Pancreas (tissue), 10 donors: ENCODE data around the gene IQSEC1. TPM values are rescaled to one million over a fixed set of nuclear protein-coding genes. Genes with fewer than 3 reads are reported as not detected.

Source experiments
- ATAC-seq, 4 donors: fragments of 200-7000 bp; cut with Tn5 transposase; one replicate each; pipeline versions ENCODE4 v1.8.0 to v1.9.1; 2020; ENCODE audit warnings: mild to moderate bottlenecking in 4 of 4, moderate library complexity in 4 of 4
- DNase-seq, 6 donors: peaks; one replicate each; pipeline ENCODE4 v3.0.0-alpha.2; 2020
- FAIRE-seq: peaks from 2 replicates; lab custom pipeline; 2012; peaks lifted over from hg19 to GRCh38; lab: Jason Lieb, UNC
- H3K27ac ChIP-seq, 4 donors: fragments of 200-600 bp; sonication (generic); 1 replicate in 3 of 4; 2 replicates in 1 of 4; pipeline versions ENCODE4 v1.5.0 to v1.8.0; 2020
- H3K27me3 ChIP-seq, 4 donors: fragments of 200-600 bp; one replicate each; pipeline ENCODE4 v1.8.0; 2021
- H3K36me3 ChIP-seq, 3 donors: fragments of 200-600 bp; sonication (generic) in 1 of 3; one replicate each; pipeline versions ENCODE4 v1.5.0 to v1.8.0; 2020 to 2021
- H3K4me1 ChIP-seq, 3 donors: fragments of 200-600 bp; one replicate each; pipeline ENCODE4 v1.8.0; 2021
- H3K4me3 ChIP-seq, 4 donors: fragments of 200-600 bp; sonication (generic) in 2 of 4; one replicate each; pipeline versions ENCODE4 v1.5.0 to v1.8.0; 2020 to 2021
- H3K9me3 ChIP-seq, 4 donors: fragments of 200-600 bp; one replicate each; pipeline ENCODE4 v1.8.0; 2021
- WGBS, 2 donors: extraction: QIAGEN DNeasy Blood & Tissue Kit; methylation state at CpG; one replicate each; pipeline ENCODE4 v1.1.7; 2013; 5-methylcytosine and 5-hydroxymethylcytosine counted together
- intact Hi-C, 3 donors: fragments of 100-400 bp; cut with DNase I; formaldehyde crosslinking; loops; one replicate each; pipeline versions ENCODE4 v1.11.1 to v1.14.2; 2022
- polyA plus RNA-seq, 2 donors: library from polyadenylated mRNA; stranded (reverse); fragments of 200-250 nt; gene quantifications; one replicate each; pipeline ENCODE4 v1.2.3, GENCODE V29; 2013
- total RNA-seq, 6 donors: library from RNA; stranded (reverse); fragmentation: NEBNext Ultra II Directional in 4 of 6; extraction: Animal tissue kit (Norgen Biotek cat#: 25700) in 4 of 6; gene quantifications; one replicate each; pipeline versions ENCODE4 v1.2.1 to v1.2.4, GENCODE V29; 2021 to 2023
- TF ChIP-seq, protein P1 (sequence below), 4 donors: fragments of 200-600 bp; sonication (generic) in 3 of 4; IDR thresholded peaks; one replicate each; pipeline versions ENCODE4 v1.5.0 to v1.8.0; 2021; ENCODE audit warnings: antibody characterized with exemption in 4 of 4
- donor health status: healthy with polysubstance abuse.
- donor health status: DM: no; HTN: no; CAD: no; lungs with moderate emphysema.
- donor health status: DM: no; HTN: no; CAD: no.
- donor health status: control.
- donor health status: control.
- donor health status: Bipolar disorder and iron deficiency.
- donor health status: DM: yes; HTN: yes; CAD: no.
- donor health status: DM: no; HTN: no; CAD: no.
- donor health status: DM: no; HTN: no; CAD: no.
- donor health status: DM: yes; HTN: yes; CAD: no.

IQSEC1 gene
- total and polyA plus RNA-seq, 8 donors: 15.0 to 27.9 (median 23.1) TPM

DNA sequence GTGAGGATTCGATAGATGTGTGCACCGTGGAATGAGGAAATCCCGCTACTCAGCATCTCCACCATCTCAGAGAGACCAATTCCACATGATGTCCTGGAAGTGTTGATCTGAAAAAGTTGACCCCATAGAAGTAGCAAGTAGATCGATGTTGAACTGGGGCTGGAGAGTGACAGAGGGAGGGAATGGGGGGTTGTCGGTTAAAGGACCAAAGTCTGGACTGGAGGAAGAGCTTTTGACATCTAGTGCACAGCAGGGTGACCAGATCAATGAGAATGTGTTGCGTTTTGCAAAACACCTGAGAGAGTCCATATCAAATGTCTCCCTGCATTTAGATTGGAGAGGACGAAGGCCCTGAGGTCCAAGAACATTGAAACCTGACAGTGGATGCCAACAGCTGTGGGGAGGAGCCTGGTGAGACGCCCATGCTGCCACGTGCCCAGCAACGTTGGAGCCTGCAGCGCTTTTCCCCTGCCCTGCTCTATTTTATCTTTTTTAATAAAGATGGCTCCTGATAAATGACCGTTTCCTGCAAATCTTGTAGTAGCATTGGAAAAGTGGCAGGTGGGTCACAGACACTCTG is 201.7 kb downstream of the IQSEC1 start:
- no peaks in the 10 kb centered on the region for H3K36me3 ChIP-seq
- intact Hi-C loops: loop anchor here in 1 of 3 donors (10.0 kb wide), 1 partner anchor 113 kb away; no protein-coding TSS in a partner anchor
- no peak for DNase-seq
- no peaks in the 10 kb centered on the region for H3K9me3 ChIP-seq
- no peak for ATAC-seq
- peaks cover 0 to 4% (median 3%) of the 10 kb centered on the region in 3 donors for H3K4me1 ChIP-seq
- TF ChIP-seq, protein P1, sequence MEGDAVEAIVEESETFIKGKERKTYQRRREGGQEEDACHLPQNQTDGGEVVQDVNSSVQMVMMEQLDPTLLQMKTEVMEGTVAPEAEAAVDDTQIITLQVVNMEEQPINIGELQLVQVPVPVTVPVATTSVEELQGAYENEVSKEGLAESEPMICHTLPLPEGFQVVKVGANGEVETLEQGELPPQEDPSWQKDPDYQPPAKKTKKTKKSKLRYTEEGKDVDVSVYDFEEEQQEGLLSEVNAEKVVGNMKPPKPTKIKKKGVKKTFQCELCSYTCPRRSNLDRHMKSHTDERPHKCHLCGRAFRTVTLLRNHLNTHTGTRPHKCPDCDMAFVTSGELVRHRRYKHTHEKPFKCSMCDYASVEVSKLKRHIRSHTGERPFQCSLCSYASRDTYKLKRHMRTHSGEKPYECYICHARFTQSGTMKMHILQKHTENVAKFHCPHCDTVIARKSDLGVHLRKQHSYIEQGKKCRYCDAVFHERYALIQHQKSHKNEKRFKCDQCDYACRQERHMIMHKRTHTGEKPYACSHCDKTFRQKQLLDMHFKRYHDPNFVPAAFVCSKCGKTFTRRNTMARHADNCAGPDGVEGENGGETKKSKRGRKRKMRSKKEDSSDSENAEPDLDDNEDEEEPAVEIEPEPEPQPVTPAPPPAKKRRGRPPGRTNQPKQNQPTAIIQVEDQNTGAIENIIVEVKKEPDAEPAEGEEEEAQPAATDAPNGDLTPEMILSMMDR (IDR thresholded peaks at IDR 0.05): no peak
- H3K4me3 ChIP-seq: no peak overlapping the region
- no peak for FAIRE-seq
- no peak overlapping the region for H3K27ac ChIP-seq
- H3K27me3 ChIP-seq: no peaks in the 10 kb centered on the region
- 64 to 68% methylated on average over 12 of the region's 12 CpGs for WGBS, 2 donors

- Histone ChIP-seq H3K9me3 (no peaks in the 10 kb centered on the region), H3K36me3 (no peaks in the 10 kb centered on the region), H3K4me1 (peaks cover 0 to 4% (median 3%) of the 10 kb centered on the region in 3 donors), H3K27me3 (no peaks in the 10 kb centered on the region), H3K27ac (no peak overlapping the region), H3K4me3 (no peak overlapping the region)
- no peak for ATAC-seq
- 67 to 72% methylated on average over 9 of the region's 9 CpGs for WGBS, 2 donors
- intact Hi-C loops: loop anchor here in 1 of 3 donors (10.0 kb wide), 1 partner anchor 114 kb away; no protein-coding TSS in a partner anchor
- FAIRE-seq: no peak
- TF ChIP-seq, protein P1 (IDR thresholded peaks at IDR 0.05): no peak
- no peak for DNase-seq
Measured at GRCh38 chr3:12870942-12871341, 202.3 kb downstream of the IQSEC1 start.

DNA sequence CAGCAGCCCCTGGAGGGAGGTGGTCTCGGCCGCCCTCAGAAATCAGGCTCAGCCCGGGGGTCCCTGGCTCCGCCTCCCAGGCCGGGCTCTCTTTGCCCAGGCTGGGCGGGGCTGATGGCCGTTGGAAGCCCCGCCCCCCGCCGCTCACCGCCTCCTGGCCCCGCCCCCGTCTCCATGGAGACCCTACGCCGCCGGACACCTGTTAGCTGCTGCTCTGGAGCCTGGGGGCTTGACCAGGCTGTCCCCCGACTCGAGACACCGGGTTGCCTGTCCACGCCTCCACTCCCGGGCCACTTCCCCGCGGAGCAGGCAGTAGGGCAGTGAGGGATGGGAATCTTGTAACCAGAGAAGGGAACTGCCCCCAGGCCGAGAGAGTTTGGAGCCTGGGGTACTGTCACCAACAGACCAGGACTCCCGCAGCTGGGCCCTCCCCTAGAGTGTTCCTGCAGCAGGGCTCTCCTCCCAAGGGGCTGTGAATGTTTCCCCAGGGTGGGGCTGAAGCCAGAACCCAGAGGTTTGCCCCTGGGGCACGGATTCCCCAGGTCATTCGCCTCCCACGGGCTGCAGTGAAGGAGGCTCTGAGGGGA is 204.1 kb downstream of the IQSEC1 start:
- TF ChIP-seq, protein P1 (IDR thresholded peaks at IDR 0.05): no peak
- Histone ChIP-seq H3K27ac (no peak overlapping the region), H3K36me3 (no peaks in the 10 kb centered on the region), H3K27me3 (no peaks in the 10 kb centered on the region), H3K9me3 (no peaks in the 10 kb centered on the region), H3K4me3 (no peak overlapping the region), H3K4me1 (peaks cover 0 to 4% (median 3%) of the 10 kb centered on the region in 3 donors)
- peak in 4 of 6 donors; percentile 39 to 70 (median 56) for DNase-seq
- no peak for FAIRE-seq
- peak; percentile 67 to 82 (median 78) for ATAC-seq
- intact Hi-C loops: no loop called here
- 16 to 20% methylated on average over 17 to 28 of the region's 28 CpGs for WGBS, 2 donors

- peak; percentile 92 to 98 (median 96) for ATAC-seq
- no peaks in the 10 kb centered on the region for H3K36me3 ChIP-seq
- no peak for FAIRE-seq
- peak; percentile 71 to 90 (median 78) for DNase-seq
- no peaks in the 10 kb centered on the region for H3K9me3 ChIP-seq
- H3K27me3 ChIP-seq: no peaks in the 10 kb centered on the region
- H3K4me1 ChIP-seq: peaks cover 0 to 4% (median 3%) of the 10 kb centered on the region in 3 donors
- TF ChIP-seq, protein P1 (IDR thresholded peaks at IDR 0.05): peak; percentile 50 to 90 (median 79)
- H3K4me3 ChIP-seq: no peak overlapping the region
- 29 to 30% methylated on average over 45 of the region's 45 CpGs for WGBS, 2 donors
- intact Hi-C loops: no loop called here
- no peak overlapping the region for H3K27ac ChIP-seq
Measured at GRCh38 chr3:12868039-12869034, 204.9 kb downstream of the IQSEC1 start.
